GM21723 (cell line): ENCODE data around the gene SUCLA2.
A peak's percentile ranks its signal among the peaks of the same experiment; 100 is the strongest.
"Not testable (repeated sequence)": the region's sequence is repeated elsewhere in the genome, so short reads cannot be mapped to it uniquely, and the experiment has no call there.

Experiments used
- ATAC-seq: cut with Tn5 transposase; IDR thresholded peaks from one replicate; pipeline ENCODE4 v1.9.1; 2021; ENCODE audit warnings: mild to moderate bottlenecking, moderate library complexity; ENCODE audit not compliant: unreplicated experiment

Gene SUCLA2

DNA sequence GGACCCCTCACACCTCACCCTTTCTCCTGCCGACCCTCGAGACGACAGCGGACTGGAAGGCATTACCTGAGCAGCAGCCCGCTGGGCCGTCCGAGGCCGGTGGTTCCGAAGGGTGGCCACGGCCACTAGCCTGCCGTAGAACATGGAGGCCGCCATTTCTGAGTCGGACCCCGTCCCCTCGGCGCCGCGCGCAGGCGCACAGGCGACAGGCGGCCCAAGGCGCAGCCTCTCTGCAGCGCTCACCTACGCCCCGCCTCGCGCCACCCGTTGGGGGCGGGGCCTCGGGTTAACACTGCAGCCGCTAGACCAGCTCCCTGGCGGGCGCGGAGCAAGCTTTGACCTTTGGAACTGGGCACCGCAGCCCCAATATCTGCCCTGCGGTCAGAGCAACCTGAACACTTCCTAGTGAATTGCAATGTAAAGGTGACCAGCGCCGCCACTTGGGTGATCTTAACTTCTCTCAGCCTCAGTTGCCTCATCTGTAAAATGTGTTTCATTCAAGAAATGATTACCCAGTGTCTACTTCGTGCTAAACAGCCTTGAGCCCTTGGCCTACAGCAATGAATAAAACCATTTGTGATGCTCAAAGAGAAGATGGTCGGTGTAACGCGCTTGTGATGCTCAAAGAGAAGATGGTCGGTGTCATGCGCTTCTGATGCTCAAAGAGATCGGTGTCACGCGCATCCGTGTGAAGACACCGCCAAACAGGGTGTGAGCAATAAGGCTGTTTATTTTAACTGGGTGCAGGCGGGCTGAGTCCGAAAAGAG, at the start of gene SUCLA2:
Gene SUCLA2 (minus strand): TSS at position 160 of the 768 bp plus-strand sequence. CDS start 4 bp downstream, at position 156.
- peak; percentile 98 for ATAC-seq

DNA sequence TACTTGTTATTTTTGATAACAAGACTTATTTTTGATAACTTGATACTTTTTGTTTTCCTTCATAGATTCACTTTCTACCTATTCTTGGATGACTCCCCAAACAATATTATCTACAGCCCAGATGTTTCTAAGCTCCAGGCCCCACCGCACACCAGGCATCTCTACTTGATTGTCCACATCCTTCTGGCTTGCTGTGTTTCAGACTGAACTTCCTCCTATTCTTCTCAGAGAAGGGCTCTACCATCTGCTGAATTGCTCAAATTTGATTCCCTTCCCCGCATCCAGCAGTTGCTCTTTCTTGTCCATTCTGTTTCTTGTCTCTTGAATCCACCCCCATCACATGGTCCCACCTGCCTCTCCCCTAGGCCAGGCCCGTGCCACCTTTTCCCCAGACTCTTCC, 49.5 kb upstream of the SUCLA2 start:
- ATAC-seq, result no peak

DNA sequence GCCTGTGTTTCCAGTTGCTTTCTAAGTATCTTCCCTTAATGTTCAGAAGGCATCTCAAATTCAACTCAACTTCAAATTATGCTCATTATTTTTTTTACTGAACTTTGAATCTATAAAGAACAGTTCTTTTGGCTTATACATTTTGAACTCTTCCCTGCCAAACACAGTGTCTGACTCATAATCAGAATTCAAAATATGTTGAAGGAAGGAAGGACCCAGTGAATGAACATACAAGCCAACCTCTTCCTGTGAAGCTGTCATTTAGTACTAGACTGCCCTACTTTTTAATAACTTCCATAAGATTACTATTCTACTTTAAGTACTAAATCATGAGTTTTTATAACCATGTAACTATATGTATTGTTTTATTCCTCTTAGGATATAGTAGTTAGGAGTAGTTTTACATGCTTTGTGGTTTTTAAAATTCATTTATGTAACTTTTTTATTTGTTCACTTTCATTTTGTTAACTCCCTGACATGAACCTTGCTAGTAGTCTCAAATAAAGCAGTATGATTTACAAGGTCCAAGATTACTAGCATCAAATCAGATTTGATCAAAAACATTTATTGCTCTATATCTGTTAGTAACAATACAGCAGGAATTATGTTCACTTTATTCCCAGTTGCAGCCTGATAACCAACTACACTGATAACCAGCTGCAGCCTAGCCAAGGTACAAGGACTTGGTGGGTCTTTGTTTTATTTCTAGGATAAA, 42.9 kb upstream of the SUCLA2 start:
- ATAC-seq, result peak; percentile 55

DNA sequence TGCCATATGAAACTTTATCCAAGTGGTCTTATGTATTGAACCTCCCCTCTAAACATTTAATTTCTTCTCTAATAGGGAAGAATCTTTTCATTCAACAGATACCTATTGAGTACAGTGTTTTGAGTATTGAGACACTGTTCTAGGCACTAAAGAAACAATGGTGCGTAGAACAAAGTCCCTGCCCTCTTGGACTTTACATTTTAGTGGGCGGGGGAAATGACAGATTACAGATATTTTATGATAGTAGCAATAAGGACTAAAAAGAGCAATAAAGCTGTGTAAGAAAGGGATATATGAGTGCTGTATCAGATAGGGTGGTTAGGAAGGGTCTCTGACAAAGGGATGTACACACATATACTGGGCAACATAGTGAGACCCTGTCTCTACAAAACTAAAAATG, 41.8 kb upstream of the SUCLA2 start:
- no peak for ATAC-seq

GRCh38 chr13:48040896-48041295, 39.8 kb upstream of the SUCLA2 start:
- ATAC-seq, result no peak

GRCh38 chr13:48040049-48040448, 39.0 kb upstream of the SUCLA2 start:
- no peak for ATAC-seq

DNA sequence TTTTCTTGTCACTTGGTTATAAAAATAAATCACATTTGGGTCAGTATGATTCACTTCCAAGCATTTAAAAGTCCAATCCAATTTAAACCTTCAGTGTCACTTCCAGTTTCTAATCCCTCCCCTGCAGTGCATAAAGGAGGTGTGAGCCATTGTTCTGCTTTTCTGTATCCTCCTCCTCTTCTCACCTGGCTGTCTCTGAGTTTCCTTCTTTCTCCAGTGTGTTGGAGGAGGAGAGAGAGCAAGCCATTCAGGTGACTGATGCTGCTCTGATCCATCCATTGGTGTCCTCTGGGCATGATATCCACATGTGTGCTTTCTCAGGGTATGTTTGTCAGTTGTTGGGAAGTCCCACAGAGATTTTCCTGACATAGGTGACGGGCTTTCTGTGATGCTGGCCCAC, 37.7 kb upstream of the SUCLA2 start:
- no peak for ATAC-seq

DNA sequence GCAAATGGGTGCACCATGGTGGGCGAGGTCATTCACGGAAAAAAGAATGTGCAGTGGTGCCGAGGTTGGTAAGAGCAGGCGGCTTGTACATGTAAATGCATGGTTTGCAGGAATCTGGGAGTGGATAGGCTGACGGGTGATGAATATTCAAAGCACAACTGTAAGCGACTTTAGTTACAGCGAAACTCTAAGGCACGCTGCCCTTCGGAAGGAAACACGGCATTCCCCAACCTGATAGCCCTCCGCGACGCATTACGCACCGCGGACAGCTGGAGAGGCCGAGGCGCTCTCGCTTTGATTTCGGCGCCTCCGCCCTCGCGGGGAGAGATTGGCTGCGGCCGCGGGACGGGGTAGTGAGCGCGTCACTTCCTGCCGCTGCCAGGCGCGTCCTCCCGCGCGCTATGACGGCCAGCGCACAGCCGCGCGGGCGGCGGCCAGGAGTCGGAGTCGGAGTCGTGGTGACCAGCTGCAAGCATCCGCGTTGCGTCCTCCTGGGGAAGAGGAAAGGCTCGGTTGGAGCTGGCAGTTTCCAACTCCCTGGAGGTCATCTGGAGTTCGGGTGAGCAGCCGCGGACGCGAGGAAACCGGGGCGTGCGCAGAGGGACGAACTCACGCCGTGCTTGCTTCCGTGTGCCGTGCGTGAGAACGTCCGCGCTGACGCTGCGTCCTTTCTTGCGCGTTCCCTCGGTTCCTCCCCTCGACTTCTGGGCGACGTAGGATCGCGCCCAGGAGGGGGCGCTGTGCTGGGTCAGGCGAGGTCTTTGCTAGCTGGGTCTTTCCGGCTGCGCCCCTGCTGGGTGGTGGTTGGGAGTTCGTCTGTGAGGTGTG, 36.5 kb upstream of the SUCLA2 start, which contains the start of gene NUDT15:
Gene NUDT15 (plus strand): TSS at position 381 of the 828 bp plus-strand sequence. CDS start 21 bp downstream, at position 402.
- peak; percentile 96 for ATAC-seq

GRCh38 chr13:48029859-48030258, 28.8 kb upstream of the SUCLA2 start:
- no peak for ATAC-seq

GRCh38 chr13:48028066-48028465, 27.0 kb upstream of the SUCLA2 start:
- ATAC-seq, result no peak

DNA sequence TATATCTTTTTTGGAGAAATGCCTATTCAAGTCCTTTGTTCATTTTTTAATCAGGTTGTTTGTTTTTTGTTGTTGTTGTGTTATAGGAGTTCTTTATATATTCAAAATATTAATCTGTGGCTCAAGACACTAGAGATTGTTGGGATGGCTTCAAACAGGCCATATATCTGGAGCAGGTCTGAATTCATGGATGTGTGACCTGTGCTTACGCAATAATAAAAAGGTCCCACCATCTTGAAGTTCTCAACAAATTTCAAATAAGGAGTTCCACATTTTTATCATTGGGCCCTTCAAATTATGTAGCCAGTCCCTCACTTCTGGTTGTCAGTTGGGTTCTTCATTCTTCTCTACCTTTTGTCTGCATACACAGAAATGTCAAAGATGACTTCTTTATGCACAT, 18.7 kb upstream of the SUCLA2 start:
- no peak for ATAC-seq

DNA sequence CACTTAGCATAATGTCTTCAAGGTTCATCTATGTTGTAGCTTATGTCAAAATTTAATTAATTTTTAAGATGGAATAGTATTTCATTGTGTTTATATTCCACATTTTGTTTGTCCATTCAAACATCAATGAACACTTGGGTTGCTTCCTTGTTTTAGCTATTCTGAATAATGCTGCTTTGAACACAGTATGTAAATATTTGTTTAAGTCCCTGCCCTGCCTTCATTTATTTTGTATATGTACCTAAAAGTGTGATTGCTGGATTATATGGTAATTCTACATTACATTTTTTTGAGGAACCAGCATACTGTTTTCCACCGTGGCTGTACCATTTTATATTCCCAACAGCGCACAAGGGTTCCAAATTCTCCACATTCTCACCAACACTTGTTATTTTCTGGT, 17.6 kb upstream of the SUCLA2 start:
- no peak for ATAC-seq

GRCh38 chr13:48014359-48014758, 13.3 kb upstream of the SUCLA2 start:
- no peak for ATAC-seq

DNA sequence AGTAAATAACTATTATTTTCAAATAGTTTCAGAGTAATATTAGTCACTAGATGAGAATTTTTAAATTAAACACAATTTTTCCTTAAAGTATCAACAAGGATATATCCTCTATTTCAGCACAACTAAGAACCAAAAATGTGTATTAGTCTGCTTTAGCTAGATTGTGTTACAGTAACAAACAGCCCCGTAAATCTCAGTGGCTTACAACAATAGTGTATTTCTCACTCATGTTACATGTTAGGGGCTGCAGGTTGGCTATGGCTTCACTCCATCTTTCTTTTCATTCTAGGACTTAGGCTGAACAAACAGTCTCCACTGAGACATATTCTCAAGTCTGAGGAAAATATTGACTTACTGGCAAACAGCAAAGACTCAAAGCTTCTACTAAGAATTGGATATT, 11.6 kb upstream of the SUCLA2 start:
- ATAC-seq, result no peak

DNA sequence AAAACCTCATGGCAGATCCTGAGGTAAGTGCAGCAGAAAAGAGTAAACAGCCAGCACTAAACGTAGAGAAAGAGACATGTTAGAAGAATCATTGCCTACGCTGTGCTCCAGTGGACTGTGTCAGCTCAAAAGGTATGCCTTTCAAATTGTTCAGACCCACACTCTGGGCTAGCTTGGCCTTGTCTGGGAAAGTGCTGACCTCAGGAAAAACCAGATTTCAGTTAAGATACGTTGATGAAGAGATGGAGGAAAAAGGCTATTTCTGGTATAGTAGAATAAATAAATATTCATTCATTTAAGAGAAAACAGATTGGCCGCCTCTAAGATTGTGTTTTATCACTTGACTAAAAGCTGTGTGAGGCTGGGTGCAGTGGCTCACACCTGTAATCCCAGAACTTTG, 9.6 kb upstream of the SUCLA2 start:
- no peak for ATAC-seq

- no peak for ATAC-seq
Measured at GRCh38 chr13:48009284-48009683, 8.2 kb upstream of the SUCLA2 start.

DNA sequence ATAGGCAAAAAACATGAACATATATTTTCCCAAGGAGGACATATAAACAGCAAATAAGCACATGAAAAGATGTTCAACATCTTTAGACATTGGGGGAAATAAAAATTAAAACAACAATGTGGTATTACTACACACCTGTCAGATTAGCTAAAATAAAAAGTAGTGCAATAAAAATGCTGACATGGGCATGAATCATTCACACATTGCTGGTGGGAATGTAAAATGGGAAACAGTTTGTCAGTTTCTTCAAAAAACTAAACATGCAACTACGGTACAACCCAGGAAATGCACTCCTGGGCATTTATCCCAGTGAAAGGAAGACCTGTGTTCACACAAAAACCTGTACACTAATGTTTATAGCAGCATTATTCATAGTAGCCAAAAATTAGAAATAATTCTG, 5.3 kb upstream of the SUCLA2 start:
- ATAC-seq, result no peak

GRCh38 chr13:48004201-48004600, 3.1 kb upstream of the SUCLA2 start:
- no peak for ATAC-seq

DNA sequence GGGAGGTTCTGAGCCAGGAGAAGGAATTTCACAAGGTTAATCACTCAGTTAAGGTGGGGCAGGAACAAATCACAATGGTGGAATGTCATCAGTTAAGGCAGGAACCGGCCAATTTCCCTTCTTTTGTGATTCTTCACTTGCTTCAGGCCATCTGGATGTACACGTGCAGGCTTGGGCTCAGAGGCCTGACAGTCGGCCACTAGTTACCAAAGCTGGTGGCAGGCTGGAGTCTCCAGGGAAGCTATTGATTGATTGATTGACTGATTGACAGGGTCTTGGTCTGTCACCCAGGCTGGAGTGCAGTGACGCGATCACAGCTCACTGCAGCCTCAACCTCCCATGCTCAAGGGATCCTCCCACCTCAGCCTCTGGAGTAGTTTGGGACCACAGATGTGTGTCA, 926 bp upstream of the SUCLA2 start:
- not testable (repeated sequence) for ATAC-seq

GRCh38 chr13:48000559-48001113, 437 bp downstream of the SUCLA2 start:
- ATAC-seq, result peak; percentile 42

GRCh38 chr13:47999973-48000372, 1.1 kb downstream of the SUCLA2 start:
- no peak for ATAC-seq
